Upper lobe of left lung (tissue), 6 donors: ENCODE results near the gene SEC11A. TPM values are rescaled to one million over a fixed set of nuclear protein-coding genes. Genes with fewer than 3 reads are reported as not detected.
"Not testable (repeated sequence)": the region's sequence is repeated elsewhere in the genome, so short reads cannot be mapped to it uniquely, and the experiment has no call there.

Experiments
- ATAC-seq, 2 donors: fragments of 200-7000 bp; cut with Tn5 transposase; one replicate each; pipeline ENCODE4 v1.9.1; 2022; ENCODE audit warnings: mild to moderate bottlenecking in 2 of 2, moderate library complexity in 2 of 2; ENCODE audit not compliant: low FRiP score in 2 of 2
- DNase-seq, 2 donors: peaks; one replicate each; pipeline ENCODE4 v3.0.0-alpha.2; 2019 to 2020
- H3K27ac ChIP-seq, 4 donors: fragments of 200-600 bp; sonication (generic); one replicate each; pipeline ENCODE4 v1.5.1; 2016 to 2019
- H3K27me3 ChIP-seq, 4 donors: fragments of 200-600 bp; sonication (generic); one replicate each; pipeline ENCODE4 v1.5.1; 2017 to 2019
- H3K36me3 ChIP-seq, 4 donors: fragments of 200-600 bp; sonication (generic); one replicate each; pipeline ENCODE4 v1.5.1; 2016 to 2019
- H3K4me1 ChIP-seq, 4 donors: fragments of 200-600 bp; sonication (generic); one replicate each; pipeline ENCODE4 v1.5.1; 2018 to 2019
- H3K4me3 ChIP-seq, 4 donors: fragments of 200-600 bp; sonication (generic); one replicate each; pipeline ENCODE4 v1.5.1; 2017 to 2019; ENCODE audit warnings: mild to moderate bottlenecking in 2 of 4, moderate library complexity in 1 of 4
- H3K9me3 ChIP-seq, 4 donors: fragments of 200-600 bp; sonication (generic); one replicate each; pipeline ENCODE4 v1.5.1; 2018 to 2019
- CTCF ChIP-seq, 6 experiments: fragments of 450-650 bp in 4 of 6; fragments of 200-600 bp in 2 of 6; sonication (generic) in 2 of 6; IDR thresholded peaks; one replicate each; pipeline ENCODE4 v1.5.1; 2016 to 2019; ENCODE audit warnings: antibody characterized with exemption in 6 of 6
- EP300 ChIP-seq, 4 donors: sonication (generic); formaldehyde crosslinking; IDR thresholded peaks; one replicate each; pipeline ENCODE4 v1.5.1; 2017; ENCODE audit warnings: antibody characterized with exemption in 4 of 4, control low read depth in 2 of 4
- POLR2A ChIP-seq, 4 donors: fragments of 450-650 bp; IDR thresholded peaks; one replicate each; pipeline ENCODE4 v1.5.1; 2016 to 2017; ENCODE audit warnings: antibody characterized with exemption in 4 of 4, mild to moderate bottlenecking in 2 of 4
- POLR2AphosphoS5 ChIP-seq, 2 donors: sonication (generic); formaldehyde crosslinking; IDR thresholded peaks; one replicate each; pipeline ENCODE4 v1.5.1; 2017; ENCODE audit warnings: antibody characterized with exemption in 2 of 2
- WGBS, 2 donors: methylation state at CpG; one replicate each; pipeline ENCODE4 v1.1.5; 2017 to 2018; 5-methylcytosine and 5-hydroxymethylcytosine counted together
- total RNA-seq, 6 donors: library from RNA; depleted of rRNA in 4 of 6; stranded (reverse); fragments of >200 nt in 4 of 6; gene quantifications; one replicate each; pipeline versions ENCODE4 v1.1.0 to v1.2.1, GENCODE V29; 2016 to 2021
- donor health status: DM: no; HTN: no; CAD: no; lungs with moderate emphysema.
- donor health status: DM: no; HTN: yes; CAD: no; lungs with severe emphysema.

The SEC11A gene
- total RNA-seq, 6 donors from 2014 or later = 38.8 to 164 (median 116) TPM

GRCh38 chr15:84755736-84756527 is 40.0 kb upstream of the SEC11A start:
- 89 to 93% methylated on average over 1 of the region's 1 CpG for WGBS, 2 donors
- no peak for DNase-seq
- Histone ChIP-seq H3K9me3 (no peaks in the 10 kb centered on the region), H3K4me3 (no peak overlapping the region), H3K27me3 (no peaks in the 10 kb centered on the region), H3K36me3 (no peaks in the 10 kb centered on the region), H3K27ac (no peak overlapping the region), H3K4me1 (peaks cover 29 to 70% (median 43%) of the 10 kb centered on the region in 4 donors)
- ATAC-seq = no peak
- TF ChIP-seq EP300 (IDR thresholded peaks at IDR 0.05) (no peak), CTCF (IDR thresholded peaks at IDR 0.05) (no peak), POLR2A (IDR thresholded peaks at IDR 0.05) (no peak), POLR2AphosphoS5 (IDR thresholded peaks at IDR 0.05) (no peak)

GRCh38 chr15:84754889-84755288 is 39.0 kb upstream of the SEC11A start:
- H3K27me3 ChIP-seq, H3K4me3 ChIP-seq, ATAC-seq, H3K9me3 ChIP-seq, DNase-seq, H3K27ac ChIP-seq, H3K36me3 ChIP-seq: not testable (repeated sequence)
- WGBS, 2 donors = 88 to 95% methylated on average over 4 of the region's 4 CpGs
- peaks cover 31 to 70% (median 46%) of the 10 kb centered on the region in 4 donors for H3K4me1 ChIP-seq

- H3K4me1 ChIP-seq = peaks cover 32 to 73% (median 40%) of the 10 kb centered on the region in 4 donors
- H3K9me3 ChIP-seq = no peaks in the 10 kb centered on the region
- no peak overlapping the region for H3K4me3 ChIP-seq
- TF ChIP-seq EP300 (IDR thresholded peaks at IDR 0.05) = no peak
- TF ChIP-seq POLR2AphosphoS5 (IDR thresholded peaks at IDR 0.05) = no peak
- no peak for TF ChIP-seq POLR2A (IDR thresholded peaks at IDR 0.05)
- no peak for TF ChIP-seq CTCF (IDR thresholded peaks at IDR 0.05)
- no peaks in the 10 kb centered on the region for H3K27me3 ChIP-seq
- 51 to 56% methylated on average over 3 of the region's 3 CpGs for WGBS, 2 donors
- H3K27ac ChIP-seq = peak overlapping the region in 3 of 4 donors; percentile 28 to 60 (median 28)
- no peak for ATAC-seq
- no peak for DNase-seq
- no peaks in the 10 kb centered on the region for H3K36me3 ChIP-seq
Observed at GRCh38 chr15:84752700-84753099, 36.8 kb upstream of the SEC11A start.

- Histone ChIP-seq H3K36me3 (no peaks in the 10 kb centered on the region), H3K4me3 (no peak overlapping the region), H3K9me3 (no peaks in the 10 kb centered on the region), H3K27me3 (no peaks in the 10 kb centered on the region), H3K4me1 (peaks cover 34 to 77% (median 42%) of the 10 kb centered on the region in 4 donors), H3K27ac (peak overlapping the region in 3 of 4 donors; percentile 21 to 60 (median 28))
- 94 to 95% methylated on average over 1 of the region's 1 CpG for WGBS, 2 donors
- ATAC-seq (no peak), DNase-seq (no peak)
- TF ChIP-seq POLR2AphosphoS5 (IDR thresholded peaks at IDR 0.05) = no peak
- no peak for TF ChIP-seq POLR2A (IDR thresholded peaks at IDR 0.05)
- TF ChIP-seq EP300 (IDR thresholded peaks at IDR 0.05) = no peak
- TF ChIP-seq CTCF (IDR thresholded peaks at IDR 0.05) = no peak
Observed at GRCh38 chr15:84752195-84752594, 36.3 kb upstream of the SEC11A start.

- not testable (repeated sequence) for H3K36me3 ChIP-seq, H3K4me3 ChIP-seq, ATAC-seq, DNase-seq, H3K9me3 ChIP-seq, H3K27me3 ChIP-seq
- peak overlapping the region in 2 of 4 donors; percentile 21 to 60 for H3K27ac ChIP-seq
- peaks cover 38 to 78% (median 46%) of the 10 kb centered on the region in 4 donors for H3K4me1 ChIP-seq
- WGBS, 2 donors = 86 to 89% methylated on average over 6 of the region's 6 CpGs
Observed at GRCh38 chr15:84751721-84752120, 35.8 kb upstream of the SEC11A start.
